GM19240 (cell line): ENCODE data around the gene ZFAND3.

ENCODE experiments used
- DNase-seq: peaks from one replicate; pipeline ENCODE4 v3.0.0; 2011; ENCODE audit warnings: low spot score; ENCODE audit not compliant: insufficient read length

ZFAND3 gene

DNA sequence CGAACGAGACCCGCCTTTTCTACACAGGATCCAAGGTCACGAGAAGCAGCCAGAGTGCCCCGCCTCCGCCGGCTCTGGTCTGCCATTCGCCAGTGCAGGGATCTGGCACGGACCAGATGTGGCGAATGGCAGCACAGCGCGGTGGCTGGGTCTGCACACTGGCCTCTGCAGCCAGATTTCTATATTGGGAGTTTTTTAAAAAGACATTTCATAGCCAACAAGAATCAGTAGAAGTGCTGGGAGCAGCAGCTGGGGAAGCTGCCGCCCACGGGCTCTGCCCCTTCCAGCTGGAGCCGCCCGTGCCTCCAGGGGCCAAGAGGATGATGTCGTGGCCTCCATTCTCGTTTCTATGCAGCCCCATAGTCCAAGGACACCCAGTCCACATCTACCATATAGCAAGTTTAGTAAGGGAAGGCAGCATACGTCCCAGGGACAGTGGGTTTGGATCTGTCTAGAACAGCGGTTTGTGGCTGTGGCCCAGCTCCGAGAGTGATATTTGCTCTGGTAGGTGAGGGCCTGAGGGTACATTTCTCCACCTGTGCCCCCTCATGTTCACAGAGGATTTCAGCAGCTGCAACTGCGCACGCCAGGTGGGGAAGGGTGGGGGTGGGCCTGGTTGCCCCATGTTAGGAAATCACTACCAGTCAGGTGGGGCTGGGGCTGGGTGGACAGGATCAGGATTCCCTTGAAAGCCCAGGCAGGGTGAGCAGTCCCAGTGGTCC is 333.7 kb downstream of the ZFAND3 start:
- DNase-seq: no peak

DNA sequence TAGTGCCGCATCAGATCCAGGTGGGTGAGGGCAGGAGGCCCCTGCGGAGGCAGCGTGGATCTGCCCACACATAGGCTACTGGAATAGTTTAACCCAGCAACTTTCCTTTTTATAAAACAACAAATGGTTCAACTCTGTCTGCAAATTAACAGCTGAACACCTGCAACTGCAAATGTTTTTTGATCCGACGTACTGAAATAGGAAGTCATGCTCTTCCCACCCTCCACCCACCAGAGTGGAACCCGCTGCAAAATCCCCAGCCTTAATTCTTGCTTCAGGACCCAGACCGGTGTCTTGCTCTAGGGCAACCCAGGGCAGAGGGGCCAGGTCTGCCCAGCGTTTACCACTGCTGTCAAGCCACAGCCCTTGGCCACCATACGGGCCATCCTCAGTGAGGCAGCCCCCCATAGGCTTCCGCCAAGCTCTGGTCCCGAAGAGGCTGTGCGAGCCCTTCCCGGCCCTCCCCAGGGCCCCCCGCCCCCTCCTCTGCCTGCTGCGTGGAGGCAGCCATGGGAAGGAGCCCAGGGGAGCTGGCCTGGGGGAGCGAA is 334.3 kb downstream of the ZFAND3 start:
- no peak for DNase-seq

DNA sequence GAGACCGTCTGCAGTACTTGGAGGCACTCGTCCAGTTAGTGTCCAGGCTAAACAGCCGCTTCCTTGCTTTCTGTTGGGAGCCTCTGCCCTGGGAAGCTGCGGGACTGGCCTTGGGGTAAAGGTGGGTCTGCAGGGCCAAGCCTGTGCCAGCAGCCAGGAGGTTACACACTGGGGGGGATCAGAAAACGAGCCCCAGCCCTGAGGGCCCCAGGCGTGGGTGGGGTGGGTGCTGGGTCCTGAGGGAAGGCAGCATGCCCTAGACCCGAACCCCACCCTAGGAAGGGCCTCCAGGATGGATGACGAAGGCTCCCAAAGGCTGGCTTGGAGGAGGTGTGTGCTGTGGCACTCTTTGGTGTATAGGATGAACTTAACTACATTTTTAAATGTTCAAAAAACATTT is 335.2 kb downstream of the ZFAND3 start:
- DNase-seq: no peak

DNA sequence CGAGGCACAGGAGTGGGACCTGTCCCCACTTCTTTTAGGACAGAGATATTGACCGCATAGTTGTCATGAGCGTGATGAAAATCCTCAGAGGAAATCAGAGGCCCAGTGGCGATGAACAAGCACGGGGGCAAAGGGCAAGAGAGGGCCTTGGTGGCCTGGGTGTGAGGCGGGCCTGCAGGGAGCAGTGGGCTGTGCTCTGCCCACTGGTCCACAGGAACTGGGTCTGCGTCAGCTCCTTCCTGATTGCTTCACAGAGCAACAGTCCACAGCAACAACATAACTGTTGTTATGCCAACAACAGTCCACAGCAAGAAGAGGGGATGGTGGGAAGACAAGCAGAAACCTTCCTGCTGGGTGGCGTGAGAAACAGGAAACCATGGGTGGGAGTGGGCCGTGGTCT is 335.6 kb downstream of the ZFAND3 start:
- no peak for DNase-seq

DNA sequence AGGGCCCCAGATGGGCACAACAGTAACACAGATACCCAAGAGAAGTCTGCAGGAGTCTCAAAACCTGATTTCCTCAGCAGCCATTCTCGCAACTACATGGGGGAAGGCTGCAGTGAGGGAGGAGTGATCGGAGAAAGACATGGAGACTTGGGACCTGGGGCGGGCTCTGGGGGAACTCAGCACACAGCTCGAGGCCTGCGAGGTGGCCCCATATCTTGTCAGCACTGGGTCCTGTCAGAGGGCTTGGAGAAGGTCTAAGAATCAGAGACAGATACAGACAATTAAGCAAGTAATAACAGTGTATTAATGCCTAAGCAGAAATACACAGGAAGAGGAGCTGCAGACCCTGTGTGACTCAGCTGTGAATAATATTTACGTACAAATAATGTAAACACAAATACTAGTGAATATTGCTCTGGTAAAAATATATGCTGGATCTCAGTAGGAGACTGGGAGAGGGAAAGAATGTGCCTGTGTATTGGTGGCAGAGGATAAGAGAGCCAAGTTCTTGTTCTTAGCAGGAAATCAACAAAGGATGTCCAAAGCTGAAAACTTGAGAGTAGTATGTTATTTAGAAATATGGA is 336.2 kb downstream of the ZFAND3 start:
- no peak for DNase-seq

DNA sequence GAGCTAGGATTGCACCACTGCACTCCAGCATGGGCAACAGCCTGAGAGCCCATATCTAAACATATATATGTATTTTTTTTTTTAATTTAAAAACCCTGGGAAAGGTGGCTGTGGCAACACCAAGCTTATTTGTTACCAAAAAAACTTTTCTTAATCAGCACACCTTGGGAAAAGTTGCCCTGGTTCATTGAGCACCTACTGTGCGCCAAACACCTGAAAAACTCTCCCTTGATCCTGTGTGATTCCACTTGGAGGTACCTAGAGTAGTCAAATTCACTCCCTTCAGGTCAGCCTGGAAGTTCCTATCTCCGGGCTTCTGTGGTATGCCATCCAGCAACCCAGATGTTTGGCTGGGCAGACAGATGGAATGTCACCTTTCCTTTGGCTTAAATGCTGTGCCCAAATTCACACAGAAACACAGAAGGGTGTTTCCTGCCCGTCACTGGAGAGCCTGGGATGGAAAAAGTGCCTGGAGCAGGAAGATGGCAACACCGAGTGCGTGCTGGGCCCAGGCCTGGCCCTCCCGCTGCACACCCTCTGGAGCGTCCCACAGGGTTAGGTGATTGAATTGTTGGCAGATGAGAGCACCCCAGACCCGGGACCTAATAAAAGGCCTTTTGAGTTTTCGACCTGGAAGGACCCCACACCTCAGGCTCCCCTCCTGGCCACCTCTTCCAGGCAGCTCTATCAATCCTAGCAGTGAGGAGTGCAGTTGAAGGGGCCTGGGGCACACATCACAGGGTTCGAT is 337.5 kb downstream of the ZFAND3 start:
- no peak for DNase-seq

DNA sequence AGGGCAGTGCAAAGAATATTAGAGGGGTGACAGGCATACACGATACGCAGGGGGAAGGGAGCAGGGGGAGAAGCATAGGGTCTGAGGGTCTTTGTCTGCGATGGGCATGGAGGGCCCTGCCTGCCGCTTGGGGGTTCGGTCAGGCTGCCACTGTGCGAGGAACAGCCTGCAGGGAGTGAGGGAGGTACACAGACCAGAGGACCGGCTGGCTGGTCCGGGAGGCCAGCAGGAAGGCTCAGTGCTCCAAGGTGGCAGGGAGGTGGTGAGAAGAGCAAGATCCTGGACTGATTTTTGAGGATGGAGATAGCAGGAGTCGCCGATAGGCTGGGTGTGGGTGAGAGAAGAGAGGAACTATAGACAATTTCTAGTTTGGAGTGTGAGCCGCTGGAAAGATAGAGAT is 338.4 kb downstream of the ZFAND3 start:
- no peak for DNase-seq

DNA sequence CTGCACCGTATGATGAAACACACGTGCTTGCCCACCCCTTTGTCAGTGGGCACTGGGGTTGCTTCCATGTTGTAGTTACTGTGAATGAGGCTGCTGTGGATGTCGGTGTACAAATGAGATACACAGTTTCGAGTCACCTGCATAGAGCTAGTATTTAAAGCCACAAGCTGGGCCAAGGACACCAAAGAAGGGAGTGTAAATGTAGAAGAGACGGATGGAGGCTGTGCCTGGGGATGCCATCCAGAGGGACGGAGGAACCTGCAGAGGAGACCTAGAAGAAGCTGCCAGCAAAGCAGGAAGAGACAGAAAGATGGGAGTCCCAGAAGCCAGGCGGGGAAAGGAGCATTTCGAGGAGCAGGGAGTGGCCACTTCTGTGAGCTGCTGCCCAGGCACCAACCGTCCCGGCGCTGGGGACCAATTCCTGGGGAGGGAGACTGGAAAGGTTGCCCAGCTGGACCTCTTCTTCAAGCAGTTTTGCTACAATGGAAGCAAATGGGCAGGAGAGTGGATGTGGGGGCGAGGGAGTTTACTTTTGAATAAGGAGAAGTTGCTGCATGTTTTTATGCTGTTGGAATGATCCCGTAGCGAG is 339.3 kb downstream of the ZFAND3 start:
- no peak for DNase-seq

DNA sequence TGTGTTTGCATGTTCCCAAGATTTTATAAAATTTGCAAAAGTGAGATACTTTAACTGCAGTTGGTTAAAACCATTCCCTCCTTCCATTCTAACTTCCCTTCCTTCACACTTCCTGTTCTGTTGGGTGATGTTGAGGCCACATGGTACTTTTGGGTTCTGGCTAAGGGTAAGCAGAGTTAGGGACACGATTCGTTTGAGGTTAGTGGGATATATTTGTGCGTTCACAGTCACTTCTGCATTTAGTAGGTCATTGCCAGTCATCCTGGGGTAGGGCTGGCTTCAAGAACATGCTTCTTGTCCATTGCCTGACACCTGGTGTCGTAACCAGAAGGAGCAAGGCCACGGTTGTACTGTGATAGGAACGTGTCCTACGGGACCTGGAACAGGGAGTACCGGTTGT is 340.1 kb downstream of the ZFAND3 start:
- no peak for DNase-seq

DNA sequence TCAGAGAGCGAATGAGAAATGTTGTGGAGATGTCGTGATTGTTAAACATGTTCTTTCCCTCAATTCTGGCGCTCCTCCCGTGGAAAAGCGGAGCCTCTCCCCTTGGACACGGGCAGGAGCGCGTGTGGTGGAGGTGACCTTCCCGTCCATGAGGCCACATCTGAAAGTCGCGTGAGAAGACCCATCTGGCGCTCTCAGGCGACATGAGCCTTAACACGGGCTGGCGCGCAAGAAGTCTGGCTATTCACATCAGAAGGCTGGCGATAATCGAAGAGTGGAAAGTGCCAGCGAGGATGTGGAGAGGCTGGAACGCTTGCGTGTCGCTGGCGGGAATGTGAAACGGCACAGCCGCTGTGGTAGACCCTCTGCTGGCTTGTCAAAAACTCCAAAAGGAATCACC is 341.3 kb downstream of the ZFAND3 start:
- DNase-seq: no peak

DNA sequence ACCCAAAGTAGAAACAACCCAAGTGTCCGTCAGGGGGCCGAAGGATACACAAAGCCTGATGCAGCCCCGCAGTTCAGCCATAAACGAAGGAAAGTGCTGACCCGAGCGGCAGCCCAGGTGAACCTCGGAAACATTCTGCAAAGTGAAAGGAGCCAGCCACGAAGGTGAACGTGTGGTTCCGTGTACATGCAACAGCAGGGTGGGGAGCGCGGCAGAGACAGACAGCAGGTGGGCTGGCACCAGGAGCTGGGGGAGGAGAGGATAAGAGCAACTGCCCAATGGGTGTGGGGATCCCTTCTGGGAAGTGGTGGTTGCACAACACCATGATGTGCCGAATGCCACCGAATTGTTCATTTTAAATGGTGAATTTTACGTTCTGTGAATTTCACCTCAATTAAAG is 341.8 kb downstream of the ZFAND3 start:
- no peak for DNase-seq

DNA sequence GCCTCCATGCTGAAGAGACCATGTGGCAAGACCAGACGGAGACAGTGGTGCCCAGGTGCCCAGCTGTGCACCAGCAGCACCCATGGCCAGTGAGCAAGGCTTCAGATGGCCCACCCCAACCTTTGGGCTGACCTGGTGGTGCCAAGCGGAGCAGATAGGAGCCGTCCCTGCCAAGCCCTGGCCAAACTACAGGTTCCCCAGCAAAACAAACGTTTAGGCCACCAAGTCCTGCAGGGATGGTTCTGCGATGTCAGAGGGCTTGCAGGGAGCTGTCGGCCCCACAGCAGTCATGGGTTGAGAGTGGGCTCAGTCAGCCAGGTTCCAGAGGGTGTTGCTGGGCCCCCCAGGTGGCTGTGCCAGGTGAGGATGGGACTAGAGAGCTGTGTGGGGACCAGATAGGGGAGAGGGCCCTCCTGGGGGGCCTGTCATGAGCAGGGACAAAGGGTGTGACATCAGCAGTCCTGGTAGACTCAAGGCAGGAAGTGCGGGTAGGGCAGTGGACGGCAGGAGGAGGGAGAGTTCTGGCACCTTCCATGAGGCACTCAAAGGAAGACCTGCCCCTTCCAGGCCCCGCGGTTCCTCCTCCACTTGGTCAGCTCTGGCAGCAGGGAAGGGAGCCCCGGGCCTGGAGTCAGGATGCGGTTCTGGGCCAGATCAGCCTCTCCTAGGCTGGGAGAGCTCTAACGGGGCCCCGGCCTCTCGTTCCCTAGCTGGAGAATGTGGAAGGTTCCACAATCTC is 342.4 kb downstream of the ZFAND3 start:
- no peak for DNase-seq

DNA sequence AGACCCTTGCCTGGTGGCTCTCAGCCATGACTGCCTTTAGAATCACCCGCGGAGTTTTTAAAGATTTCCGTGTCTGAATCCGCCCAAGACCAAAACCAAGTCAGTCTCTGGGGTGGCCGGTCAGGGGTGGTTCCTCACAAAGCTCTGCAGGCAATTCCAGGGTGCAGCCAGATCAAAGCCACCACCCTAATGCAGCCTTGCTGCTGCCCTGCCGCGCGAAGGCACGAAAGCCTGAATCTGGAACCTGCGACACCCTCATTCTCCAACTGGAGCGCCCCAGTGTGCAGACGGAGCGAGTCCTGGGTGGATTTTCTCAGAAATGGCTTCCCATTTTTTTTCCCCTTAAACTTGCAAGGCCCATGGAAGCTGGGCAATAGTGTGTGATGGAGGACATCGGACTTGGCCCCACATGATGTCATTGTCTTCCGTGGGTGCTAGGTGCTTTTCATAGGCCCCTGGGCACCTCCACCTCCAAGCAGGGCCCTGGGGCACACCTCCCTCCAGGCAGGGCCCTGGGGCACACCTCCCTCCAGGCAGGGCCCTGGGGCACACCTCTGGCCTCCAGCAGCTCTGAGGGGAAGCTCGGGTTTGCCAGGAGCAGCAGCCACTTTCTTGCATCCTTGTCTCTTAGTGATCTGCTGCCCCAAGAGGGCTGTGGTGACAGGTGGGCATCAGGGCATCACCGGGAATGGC is 343.1 kb downstream of the ZFAND3 start:
- no peak for DNase-seq

DNA sequence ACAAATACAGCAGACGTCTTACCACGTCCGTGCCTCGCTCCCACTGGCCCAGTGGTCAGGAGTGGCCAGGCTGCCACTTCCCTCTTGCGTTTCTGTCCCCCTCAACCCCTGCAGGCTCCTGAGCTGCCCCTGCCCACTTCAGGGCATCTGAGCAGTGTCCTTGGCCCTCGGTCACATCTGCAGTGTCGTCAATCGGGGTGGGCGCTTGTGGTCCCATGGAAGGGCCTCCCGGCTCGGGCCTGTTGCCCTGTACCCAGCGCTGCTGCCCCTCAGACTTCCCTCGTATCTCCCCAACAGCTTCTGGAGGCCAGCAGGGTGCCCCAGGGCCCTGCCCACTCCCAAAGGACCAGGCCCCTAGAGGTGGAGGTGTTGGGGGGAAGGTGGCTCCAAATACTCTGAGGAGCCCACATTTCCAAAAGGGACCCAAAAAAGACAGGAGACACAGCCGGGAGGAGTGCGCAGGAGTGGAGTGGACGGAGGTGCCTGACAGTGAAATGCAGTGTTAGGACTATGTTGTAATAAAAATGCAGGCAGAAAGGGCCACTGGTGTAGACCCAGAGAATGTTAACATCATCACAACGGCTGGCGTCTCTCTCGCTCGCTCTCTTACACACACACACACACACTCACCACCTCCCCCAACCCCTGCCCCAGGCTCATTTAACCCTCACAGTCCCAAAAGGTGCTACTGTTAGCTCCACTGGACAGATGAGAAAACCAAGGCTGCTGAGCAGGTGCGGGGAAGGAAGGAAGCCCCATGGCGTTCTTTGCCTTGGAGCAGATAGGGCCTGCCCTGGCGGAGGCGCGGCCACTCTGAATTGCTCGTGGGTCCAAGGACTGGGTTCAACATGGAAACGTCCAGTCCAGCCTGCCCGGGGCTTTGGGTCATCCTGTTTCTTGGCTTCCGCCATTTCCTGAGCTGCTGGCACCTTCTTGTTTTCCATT is 343.9 kb downstream of the ZFAND3 start:
- DNase-seq: no peak

DNA sequence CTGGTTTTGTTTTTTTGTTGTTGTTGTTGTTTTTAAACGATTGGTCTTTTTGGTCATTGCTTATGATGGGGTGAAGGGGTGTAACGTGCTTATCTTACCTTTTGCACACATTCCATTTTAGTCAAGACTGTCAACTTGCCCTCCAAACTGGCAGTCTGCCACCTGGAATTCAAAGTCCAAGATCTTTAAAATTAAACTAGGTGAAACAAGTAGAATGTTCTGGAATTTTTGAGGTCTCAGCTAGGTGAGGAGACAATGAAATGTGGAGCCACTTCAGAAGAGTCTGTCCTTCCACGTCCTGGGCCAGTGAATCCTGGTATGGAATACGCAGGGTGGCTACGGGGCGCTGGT is 344.6 kb downstream of the ZFAND3 start:
- DNase-seq: no peak

DNA sequence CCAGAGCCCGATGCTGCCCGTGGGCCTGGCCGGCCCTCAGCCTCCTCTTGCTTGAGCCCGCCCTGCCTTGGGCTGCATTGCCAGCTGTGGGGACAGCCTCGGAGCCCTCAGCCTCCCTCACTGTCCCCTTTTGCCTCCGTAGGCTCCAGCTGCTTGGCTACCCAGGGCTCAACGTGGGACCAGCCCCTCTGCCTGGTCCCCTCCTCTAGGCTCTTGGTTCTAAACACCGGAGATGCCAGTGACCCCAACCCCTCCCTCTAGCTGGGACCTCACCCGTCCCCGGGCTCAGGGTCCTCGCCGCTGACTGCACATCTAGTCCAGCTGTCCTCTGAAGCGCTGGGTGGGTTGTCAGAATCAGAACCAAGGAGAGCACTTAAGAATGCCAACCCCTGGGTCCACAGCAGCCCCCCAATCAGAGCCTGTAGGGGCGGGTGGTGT is 345.2 kb downstream of the ZFAND3 start:
- DNase-seq: no peak

DNA sequence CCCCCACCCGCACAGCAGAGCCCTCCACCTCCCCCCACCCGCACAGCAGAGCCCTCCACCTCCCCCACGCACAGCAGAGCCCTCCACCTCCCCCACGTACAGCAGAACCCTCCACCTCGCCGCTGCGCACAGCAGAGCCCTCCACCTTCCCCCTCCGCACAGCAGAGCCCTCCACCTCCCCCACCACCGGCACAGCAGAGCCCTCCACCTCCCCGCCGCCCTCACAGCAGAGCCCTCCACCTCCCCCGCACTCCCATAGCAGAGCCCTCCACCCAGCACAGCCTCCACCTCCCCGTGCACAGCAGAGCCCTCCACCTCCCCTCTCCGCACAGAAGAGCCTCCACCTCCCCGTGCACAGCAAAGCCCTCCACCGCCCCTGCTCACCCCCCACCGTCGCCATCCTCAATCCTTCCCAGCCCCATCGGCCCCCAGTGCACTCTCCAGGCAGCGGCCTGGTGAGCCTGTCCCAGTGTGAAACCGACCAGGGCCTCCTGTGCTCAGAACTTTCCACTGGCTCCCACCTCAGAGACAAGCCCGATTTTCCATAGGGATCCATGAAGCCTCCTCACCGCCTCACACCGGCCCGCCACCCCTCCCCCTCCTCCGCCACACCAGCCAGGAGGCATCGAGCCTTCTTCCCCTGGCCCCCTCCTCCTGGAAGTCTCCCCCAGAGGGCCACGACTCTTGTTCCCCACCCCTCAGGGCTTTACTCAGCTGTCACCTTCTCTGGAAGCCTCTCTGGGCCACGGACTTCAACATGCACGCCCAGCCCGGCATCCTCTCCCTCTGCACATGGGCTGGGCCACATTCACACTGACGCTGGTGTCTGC is 347.1 kb downstream of the ZFAND3 start:
- no peak for DNase-seq

DNA sequence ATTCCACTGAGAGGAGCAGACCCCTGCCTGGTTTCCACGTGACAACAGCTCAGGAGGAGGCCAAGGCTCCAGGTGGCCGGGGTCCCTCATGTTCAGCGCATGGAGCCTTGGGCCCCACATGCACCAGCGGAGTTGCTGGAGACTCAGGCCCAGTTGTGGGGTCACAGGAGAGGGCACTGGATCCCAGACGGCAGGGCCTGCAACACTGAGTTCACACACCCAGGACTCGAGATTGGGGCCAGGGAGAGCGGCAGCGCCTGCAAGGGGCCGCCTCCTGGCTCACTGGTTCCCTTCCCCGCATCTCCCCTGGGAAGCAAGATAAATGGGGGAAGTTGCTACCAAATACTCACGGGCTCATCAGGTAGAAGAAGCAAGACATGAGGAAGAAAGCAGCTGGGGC is 348.1 kb downstream of the ZFAND3 start:
- no peak for DNase-seq

DNA sequence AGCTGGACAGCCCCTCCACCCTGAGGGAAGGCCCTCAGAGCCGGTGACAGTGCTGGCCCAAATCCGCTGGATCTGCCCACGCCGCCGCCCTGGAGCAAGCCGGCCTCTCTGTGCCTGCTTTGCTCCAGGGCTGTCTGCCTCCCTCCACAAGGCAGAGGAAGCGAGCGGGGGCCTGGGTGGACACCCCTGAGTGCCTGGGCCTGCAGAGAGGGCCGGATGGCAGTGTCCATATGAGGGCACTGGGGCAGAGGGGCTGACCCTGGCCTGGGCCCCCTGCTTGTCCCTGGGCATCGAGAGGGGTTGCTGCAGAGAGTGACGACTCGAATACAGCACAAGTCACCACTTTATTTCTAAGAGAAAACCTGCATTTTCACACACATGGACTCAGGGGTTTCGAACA is 348.6 kb downstream of the ZFAND3 start:
- DNase-seq: no peak
